ENCODE data around the gene CATSPERE. TPM values are rescaled to one million over a fixed set of nuclear protein-coding genes. Genes with fewer than 3 reads are reported as not detected.

CATSPERE gene
- total RNA-seq, 5 donors from 2014 or later (not counting 1 experiment from before 2014, with no cell fraction given), result 0.79 to 1.5 (median 1.3) TPM

DNA sequence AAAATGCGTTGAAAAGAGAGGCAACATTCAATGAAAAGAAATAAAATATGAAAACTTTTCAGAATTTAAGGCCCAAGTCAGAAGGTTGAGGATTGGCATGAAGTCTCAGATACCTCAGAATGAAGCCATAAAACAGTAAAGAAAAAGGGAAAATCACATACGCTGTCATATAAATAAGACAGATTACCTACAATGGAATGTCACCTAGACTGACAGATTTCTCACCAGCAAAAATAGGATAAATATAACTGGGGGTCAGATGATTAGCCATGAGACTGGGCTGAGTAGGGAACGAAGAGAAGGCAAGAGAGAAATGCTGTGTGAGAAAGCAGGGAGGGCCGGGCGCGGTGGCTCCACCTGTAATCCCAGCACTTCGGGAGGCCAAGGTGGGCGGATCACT is 140.3 kb downstream of the CATSPERE start:
- POLR2A ChIA-PET, result no interaction called here
- Histone ChIP-seq H3K36me3 (ENCODE audit: control insufficient read depth in 2 of 2, extremely low read depth in 1 of 2, insufficient read depth in 1 of 2, low read length in 1 of 2) (no peaks in the 10 kb centered on the region), H3K27ac (ENCODE audit: low read length) (no peak overlapping the region), H3K9me3 (no peaks in the 10 kb centered on the region), H3K27me3 (replicated peaks in 1 of 2; ENCODE audit: control insufficient read depth in 2 of 2, extremely low read depth in 1 of 2, insufficient read depth in 2 of 2, low read length in 1 of 2) (no peaks in the 10 kb centered on the region), H3K4me3 (ENCODE audit: control insufficient read depth in 1 of 2, extremely low read depth in 1 of 2, low read length in 1 of 2) (no peak overlapping the region), H3K4me1 (ENCODE audit: control insufficient read depth in 1 of 2, extremely low read depth in 1 of 2, insufficient read depth in 2 of 2, low read length in 2 of 2) (no peaks in the 10 kb centered on the region)
- Mint-ChIP-seq H3K36me3 (no peaks in the 10 kb centered on the region), H3K27me3 (peaks cover 0 to 10% of the 10 kb centered on the region in 2 donors), H3K9me3 (no peaks in the 10 kb centered on the region), H3K4me3 (no peak overlapping the region), H3K4me1 (peaks cover 0 to 14% (median 12%) of the 10 kb centered on the region in 3 donors), H3K27ac (no peak overlapping the region)
- WGBS (ENCODE audit: insufficient coverage), result 85% methylated on average over 5 of the region's 8 CpGs
- DNase-seq (no peak), ATAC-seq (replicated peaks in 1 of 4) (no peak)
- CTCF ChIA-PET, result no interaction called here

- no peaks in the 10 kb centered on the region for H3K9me3 Mint-ChIP-seq
- DNase-seq, result peak in 2 of 35 experiments; percentile 4 to 59
- H3K4me1 ChIP-seq (ENCODE audit: control insufficient read depth in 1 of 2, extremely low read depth in 1 of 2, insufficient read depth in 2 of 2, low read length in 2 of 2), result no peaks in the 10 kb centered on the region
- no peak for ATAC-seq (replicated peaks in 1 of 4)
- no peak overlapping the region for H3K4me3 Mint-ChIP-seq
- no peaks in the 10 kb centered on the region for H3K9me3 ChIP-seq
- H3K36me3 ChIP-seq (ENCODE audit: control insufficient read depth in 2 of 2, extremely low read depth in 1 of 2, insufficient read depth in 1 of 2, low read length in 1 of 2), result no peaks in the 10 kb centered on the region
- peaks cover 0 to 14% (median 12%) of the 10 kb centered on the region in 3 donors for H3K4me1 Mint-ChIP-seq
- ChIA-PET POLR2A (interaction anchor here in 1 of 2 donors (0.6 kb wide), 1 partner anchor 1411 kb away, joined by 4 read pairs; no protein-coding TSS in a partner anchor), CTCF (interaction anchor here (0.6 to 3.3 kb wide), 18 partner anchors 13 to 974 kb away, joined by 3 to 53 read pairs (median 4); no protein-coding TSS in a partner anchor)
- H3K36me3 Mint-ChIP-seq, result no peaks in the 10 kb centered on the region
- no peak overlapping the region for H3K4me3 ChIP-seq (ENCODE audit: control insufficient read depth in 1 of 2, extremely low read depth in 1 of 2, low read length in 1 of 2)
- H3K27me3 Mint-ChIP-seq, result peaks cover 0 to 10% of the 10 kb centered on the region in 2 donors
- H3K27me3 ChIP-seq (replicated peaks in 1 of 2; ENCODE audit: control insufficient read depth in 2 of 2, extremely low read depth in 1 of 2, insufficient read depth in 2 of 2, low read length in 1 of 2), result no peaks in the 10 kb centered on the region
- H3K27ac ChIP-seq (ENCODE audit: low read length), result no peak overlapping the region
- no peak overlapping the region for H3K27ac Mint-ChIP-seq
Measured at GRCh38 chr1:244603498-244603897, 142.4 kb downstream of the CATSPERE start.

DNA sequence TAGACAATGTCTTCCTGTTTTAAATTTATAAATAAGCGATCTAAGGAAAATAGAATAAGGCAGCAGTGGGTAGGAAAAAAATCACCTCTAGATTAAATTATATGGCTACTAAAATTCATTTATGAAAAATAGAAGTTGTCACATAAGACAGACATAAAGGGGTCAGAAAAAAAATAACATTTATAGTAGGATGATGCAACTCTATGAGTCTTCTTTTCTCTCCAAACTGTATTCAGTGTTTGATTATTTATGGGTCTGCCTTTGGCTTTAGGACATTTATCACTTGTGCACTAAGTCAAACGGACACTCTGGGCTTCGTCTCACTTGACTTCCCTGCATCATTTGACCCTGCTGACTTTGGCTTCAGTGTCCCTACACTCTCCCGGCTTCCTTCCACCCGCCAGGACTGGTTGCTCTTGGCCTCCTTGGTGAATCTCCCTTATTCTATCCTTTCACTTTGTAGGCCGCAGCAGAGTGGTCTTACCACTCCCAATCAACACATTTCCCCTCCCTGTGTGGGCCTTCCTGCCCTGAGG is 144.8 kb downstream of the CATSPERE start:
- H3K27me3 ChIP-seq (replicated peaks in 1 of 2; ENCODE audit: control insufficient read depth in 2 of 2, extremely low read depth in 1 of 2, insufficient read depth in 2 of 2, low read length in 1 of 2), result no peaks in the 10 kb centered on the region
- H3K36me3 Mint-ChIP-seq, result no peaks in the 10 kb centered on the region
- no peak overlapping the region for H3K27ac ChIP-seq (ENCODE audit: low read length)
- WGBS (ENCODE audit: insufficient coverage), result 87% methylated on average over 5 of the region's 6 CpGs
- H3K4me1 Mint-ChIP-seq, result no peaks in the 10 kb centered on the region
- peaks cover 0 to 5% of the 10 kb centered on the region in 2 donors for H3K27me3 Mint-ChIP-seq
- no peaks in the 10 kb centered on the region for H3K4me1 ChIP-seq (ENCODE audit: control insufficient read depth in 1 of 2, extremely low read depth in 1 of 2, insufficient read depth in 2 of 2, low read length in 2 of 2)
- no peaks in the 10 kb centered on the region for H3K9me3 ChIP-seq
- H3K27ac Mint-ChIP-seq, result no peak overlapping the region
- ATAC-seq (replicated peaks in 1 of 4) (no peak), DNase-seq (no peak)
- ChIA-PET POLR2A (interaction anchor here in 1 of 2 donors (0.6 kb wide), 1 partner anchor 1324 kb away, joined by 3 read pairs; no protein-coding TSS in a partner anchor), CTCF (interaction anchor here (0.6 to 3.3 kb wide), 9 partner anchors 10 to 437 kb away, joined by 3 to 53 read pairs (median 6); no protein-coding TSS in a partner anchor)
- H3K36me3 ChIP-seq (ENCODE audit: control insufficient read depth in 2 of 2, extremely low read depth in 1 of 2, insufficient read depth in 1 of 2, low read length in 1 of 2), result no peaks in the 10 kb centered on the region
- no peak overlapping the region for H3K4me3 Mint-ChIP-seq
- no peak overlapping the region for H3K4me3 ChIP-seq (ENCODE audit: control insufficient read depth in 1 of 2, extremely low read depth in 1 of 2, low read length in 1 of 2)
- H3K9me3 Mint-ChIP-seq, result no peaks in the 10 kb centered on the region

DNA sequence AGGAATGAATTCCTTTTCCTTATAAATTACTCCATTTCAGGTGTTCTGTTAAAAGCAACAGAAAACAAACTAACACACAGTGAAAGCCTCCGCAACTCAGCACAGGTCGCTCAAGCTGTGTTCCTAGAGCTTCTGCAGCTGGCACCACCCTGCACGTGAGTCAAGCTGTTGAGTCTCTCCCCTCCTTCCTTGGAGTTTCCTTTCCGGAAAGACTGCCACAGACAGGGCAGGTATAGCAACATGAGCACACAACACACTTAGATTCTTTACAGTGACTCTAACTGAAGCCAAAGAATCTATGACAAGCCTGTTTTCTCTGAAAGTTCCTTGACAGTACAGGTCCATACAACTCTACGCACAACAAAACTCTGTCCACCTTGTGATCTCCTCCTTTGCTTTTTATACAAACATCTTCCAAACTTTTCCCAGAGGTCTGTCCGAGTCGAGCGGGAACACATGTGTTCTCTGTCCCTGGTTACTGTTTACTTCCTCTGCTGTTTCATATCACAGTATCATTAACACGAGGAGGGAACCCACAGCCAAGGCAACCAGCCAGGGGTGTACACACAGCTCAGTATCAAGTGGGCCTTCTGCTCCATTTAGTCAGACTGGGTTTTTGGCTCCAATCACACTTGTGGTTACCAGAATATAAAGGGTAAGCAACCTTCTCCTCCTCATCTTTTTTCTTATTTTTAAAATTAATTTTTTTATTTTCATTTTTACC is 153.2 kb downstream of the CATSPERE start:
- H3K27ac ChIP-seq (ENCODE audit: low read length), result no peak overlapping the region
- POLR2A ChIA-PET, result no interaction called here
- ATAC-seq (replicated peaks in 1 of 4) (no peak), DNase-seq (no peak)
- H3K4me1 ChIP-seq (ENCODE audit: control insufficient read depth in 1 of 2, extremely low read depth in 1 of 2, insufficient read depth in 2 of 2, low read length in 2 of 2), result no peaks in the 10 kb centered on the region
- H3K27ac Mint-ChIP-seq, result no peak overlapping the region
- H3K4me3 ChIP-seq (ENCODE audit: control insufficient read depth in 1 of 2, extremely low read depth in 1 of 2, low read length in 1 of 2), result no peak overlapping the region
- no peaks in the 10 kb centered on the region for H3K9me3 ChIP-seq
- 90% methylated on average over 8 of the region's 9 CpGs for WGBS (ENCODE audit: insufficient coverage)
- CTCF ChIA-PET, result interaction anchor here in 1 of 2 donors (0.7 kb wide), 1 partner anchor 182 kb away, joined by 5 read pairs; no protein-coding TSS in a partner anchor
- H3K27me3 Mint-ChIP-seq, result no peaks in the 10 kb centered on the region
- no peak overlapping the region for H3K4me3 Mint-ChIP-seq
- H3K36me3 ChIP-seq (ENCODE audit: control insufficient read depth in 2 of 2, extremely low read depth in 1 of 2, insufficient read depth in 1 of 2, low read length in 1 of 2), result no peaks in the 10 kb centered on the region
- no peaks in the 10 kb centered on the region for H3K36me3 Mint-ChIP-seq
- H3K4me1 Mint-ChIP-seq, result no peaks in the 10 kb centered on the region
- no peaks in the 10 kb centered on the region for H3K9me3 Mint-ChIP-seq
- H3K27me3 ChIP-seq (replicated peaks in 1 of 2; ENCODE audit: control insufficient read depth in 2 of 2, extremely low read depth in 1 of 2, insufficient read depth in 2 of 2, low read length in 1 of 2), result no peaks in the 10 kb centered on the region

- DNase-seq (no peak), ATAC-seq (replicated peaks in 1 of 4) (no peak)
- ChIA-PET POLR2A (no interaction called here), CTCF (interaction anchor here in 1 of 2 donors (0.6 to 0.7 kb wide), 2 partner anchors 9 to 181 kb away, joined by 4 to 5 read pairs; no protein-coding TSS in a partner anchor)
- H3K4me3 ChIP-seq (ENCODE audit: control insufficient read depth in 1 of 2, extremely low read depth in 1 of 2, low read length in 1 of 2), result no peak overlapping the region
- Mint-ChIP-seq H3K27me3 (no peaks in the 10 kb centered on the region), H3K27ac (no peak overlapping the region), H3K4me1 (no peaks in the 10 kb centered on the region), H3K36me3 (no peaks in the 10 kb centered on the region), H3K9me3 (no peaks in the 10 kb centered on the region), H3K4me3 (no peak overlapping the region)
- no peak overlapping the region for H3K27ac ChIP-seq (ENCODE audit: low read length)
- H3K27me3 ChIP-seq (replicated peaks in 1 of 2; ENCODE audit: control insufficient read depth in 2 of 2, extremely low read depth in 1 of 2, insufficient read depth in 2 of 2, low read length in 1 of 2), result no peaks in the 10 kb centered on the region
- no peaks in the 10 kb centered on the region for H3K4me1 ChIP-seq (ENCODE audit: control insufficient read depth in 1 of 2, extremely low read depth in 1 of 2, insufficient read depth in 2 of 2, low read length in 2 of 2)
- 100% methylated on average over 1 of the region's 3 CpGs for WGBS (ENCODE audit: insufficient coverage)
- H3K36me3 ChIP-seq (ENCODE audit: control insufficient read depth in 2 of 2, extremely low read depth in 1 of 2, insufficient read depth in 1 of 2, low read length in 1 of 2), result no peaks in the 10 kb centered on the region
- no peaks in the 10 kb centered on the region for H3K9me3 ChIP-seq
Measured at GRCh38 chr1:244614879-244615278, 153.8 kb downstream of the CATSPERE start.

GRCh38 chr1:244615301-244615700 is 154.2 kb downstream of the CATSPERE start:
- no peaks in the 10 kb centered on the region for H3K27me3 ChIP-seq (replicated peaks in 1 of 2; ENCODE audit: control insufficient read depth in 2 of 2, extremely low read depth in 1 of 2, insufficient read depth in 2 of 2, low read length in 1 of 2)
- POLR2A ChIA-PET, result no interaction called here
- no peak overlapping the region for H3K27ac ChIP-seq (ENCODE audit: low read length)
- H3K36me3 Mint-ChIP-seq, result no peaks in the 10 kb centered on the region
- no peak overlapping the region for H3K4me3 ChIP-seq (ENCODE audit: control insufficient read depth in 1 of 2, extremely low read depth in 1 of 2, low read length in 1 of 2)
- H3K36me3 ChIP-seq (ENCODE audit: control insufficient read depth in 2 of 2, extremely low read depth in 1 of 2, insufficient read depth in 1 of 2, low read length in 1 of 2), result no peaks in the 10 kb centered on the region
- no peaks in the 10 kb centered on the region for H3K4me1 Mint-ChIP-seq
- no peaks in the 10 kb centered on the region for H3K27me3 Mint-ChIP-seq
- ATAC-seq (replicated peaks in 1 of 4) (no peak), DNase-seq (no peak)
- CTCF ChIA-PET, result interaction anchor here in 1 of 2 donors (0.6 to 0.7 kb wide), 2 partner anchors 9 to 181 kb away, joined by 4 to 5 read pairs; no protein-coding TSS in a partner anchor
- WGBS (ENCODE audit: insufficient coverage), result 86% methylated on average over 3 of the region's 6 CpGs
- no peaks in the 10 kb centered on the region for H3K4me1 ChIP-seq (ENCODE audit: control insufficient read depth in 1 of 2, extremely low read depth in 1 of 2, insufficient read depth in 2 of 2, low read length in 2 of 2)
- H3K4me3 Mint-ChIP-seq, result no peak overlapping the region
- H3K9me3 ChIP-seq, result no peaks in the 10 kb centered on the region
- H3K9me3 Mint-ChIP-seq, result no peaks in the 10 kb centered on the region
- H3K27ac Mint-ChIP-seq, result no peak overlapping the region

Data from T-cell (primary cell).